Choroid plexus epithelial cell (primary cell): Measurements from ENCODE around the gene HIVEP3.

ENCODE experiments used
- DNase-seq: peaks from one replicate; pipeline ENCODE4 v3.0.0-alpha.2; 2010; ENCODE audit warnings: low read depth
- H3K4me3 ChIP-seq: 2 replicates; pipeline ENCODE4 v1.5.1; 2011; ENCODE audit warnings: low read depth, mild to moderate bottlenecking, control low read depth, low read length, moderate library complexity
- CTCF ChIP-seq: conservative IDR thresholded peaks from 2 replicates; pipeline ENCODE4 v1.5.1; 2011; ENCODE audit warnings: low read depth, mild to moderate bottlenecking, control low read depth, inconsistent platforms, low read length, moderate library complexity

The HIVEP3 gene

GRCh38 chr1:41467673-41468072 is 451.0 kb downstream of the HIVEP3 start:
- no peak for TF ChIP-seq CTCF
- no peak overlapping the region for H3K4me3 ChIP-seq
- DNase-seq = no peak

DNA sequence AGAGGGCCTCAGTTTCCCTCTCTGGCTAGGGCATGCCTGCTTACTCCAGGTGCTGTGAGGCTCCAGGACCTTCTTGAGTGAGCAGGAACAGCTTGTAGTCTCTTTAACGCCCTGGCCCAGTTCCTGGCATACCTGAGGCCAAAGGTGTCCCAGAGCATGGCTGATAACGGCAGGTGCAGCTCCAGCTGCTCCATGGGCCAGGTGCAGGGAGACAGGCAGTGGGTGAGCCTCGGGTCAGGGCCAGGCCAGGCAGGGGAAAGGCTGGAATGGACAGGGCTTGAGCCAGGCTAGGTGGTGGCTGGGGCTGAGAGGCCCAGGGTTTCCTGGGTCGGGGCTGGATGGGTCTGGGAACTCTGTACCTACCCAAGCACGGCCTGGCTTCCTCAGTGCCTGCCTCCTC is 452.6 kb downstream of the HIVEP3 start:
- H3K4me3 ChIP-seq = no peak overlapping the region
- no peak for TF ChIP-seq CTCF
- DNase-seq = no peak

GRCh38 chr1:41465741-41466140 is 453.0 kb downstream of the HIVEP3 start:
- no peak overlapping the region for H3K4me3 ChIP-seq
- DNase-seq = no peak
- TF ChIP-seq CTCF = no peak

- TF ChIP-seq CTCF = no peak
- no peak for DNase-seq
- H3K4me3 ChIP-seq = no peak overlapping the region
These were observed 453.8 kb downstream of the HIVEP3 start for GRCh38 chr1:41464885-41465284.

GRCh38 chr1:41463516-41463915 is 455.2 kb downstream of the HIVEP3 start:
- H3K4me3 ChIP-seq = no peak overlapping the region
- DNase-seq = no peak
- no peak for TF ChIP-seq CTCF

GRCh38 chr1:41462680-41463004 is 456.1 kb downstream of the HIVEP3 start:
- H3K4me3 ChIP-seq = no peak overlapping the region
- DNase-seq = no peak
- no peak for TF ChIP-seq CTCF

GRCh38 chr1:41461790-41462679 is 456.7 kb downstream of the HIVEP3 start:
- DNase-seq = peak; percentile 57
- no peak overlapping the region for H3K4me3 ChIP-seq
- no peak for TF ChIP-seq CTCF
